HG03064 (cell line): ENCODE data around the gene NT5C2.
"Not testable (repeated sequence)": the region's sequence is repeated elsewhere in the genome, so short reads cannot be mapped to it uniquely, and the experiment has no call there.

Source experiments
- ATAC-seq: cut with Tn5 transposase; IDR thresholded peaks from one replicate; pipeline ENCODE4 v1.9.1; 2021; ENCODE audit warnings: low read depth; ENCODE audit not compliant: unreplicated experiment

Gene NT5C2

DNA sequence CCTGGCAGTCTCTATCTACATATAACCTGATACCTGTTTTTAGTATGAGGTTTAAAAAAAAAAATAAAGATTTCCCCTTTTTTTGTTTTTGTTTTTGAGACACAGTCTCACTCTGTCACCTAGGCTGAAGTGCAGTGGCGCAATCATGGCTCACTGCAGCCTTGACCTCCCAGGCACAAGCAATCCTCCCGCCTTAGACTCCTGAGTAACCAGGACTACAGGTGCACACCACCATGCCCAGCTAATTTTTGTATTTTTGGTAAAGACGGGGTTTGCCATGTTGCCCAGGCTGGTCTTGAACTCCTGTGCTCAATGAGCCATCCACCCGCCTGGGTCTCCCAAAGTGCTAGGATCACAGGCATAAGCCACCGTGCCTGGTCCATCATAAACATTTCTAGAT is 25.5 kb downstream of the NT5C2 start:
- ATAC-seq = not testable (repeated sequence)

DNA sequence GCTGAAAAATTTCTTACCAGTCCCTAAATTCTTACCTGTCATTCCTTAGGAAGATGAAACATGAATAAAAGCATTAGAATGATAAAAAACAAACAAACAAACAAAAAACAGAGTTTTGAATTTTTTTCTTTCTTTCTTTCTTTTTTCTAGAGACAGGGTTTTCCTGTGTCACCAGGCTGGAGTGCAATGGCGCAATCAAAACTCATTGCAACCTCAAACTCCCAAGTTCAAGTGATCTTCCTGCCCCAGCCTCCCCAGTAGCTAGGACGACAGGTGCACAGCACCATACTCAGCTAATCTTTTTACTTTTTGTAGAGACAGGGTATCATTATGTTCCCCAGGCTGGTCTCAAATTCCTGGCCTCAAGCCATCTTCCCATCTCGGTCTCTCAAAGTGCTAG is 26.5 kb downstream of the NT5C2 start:
- ATAC-seq = no peak

DNA sequence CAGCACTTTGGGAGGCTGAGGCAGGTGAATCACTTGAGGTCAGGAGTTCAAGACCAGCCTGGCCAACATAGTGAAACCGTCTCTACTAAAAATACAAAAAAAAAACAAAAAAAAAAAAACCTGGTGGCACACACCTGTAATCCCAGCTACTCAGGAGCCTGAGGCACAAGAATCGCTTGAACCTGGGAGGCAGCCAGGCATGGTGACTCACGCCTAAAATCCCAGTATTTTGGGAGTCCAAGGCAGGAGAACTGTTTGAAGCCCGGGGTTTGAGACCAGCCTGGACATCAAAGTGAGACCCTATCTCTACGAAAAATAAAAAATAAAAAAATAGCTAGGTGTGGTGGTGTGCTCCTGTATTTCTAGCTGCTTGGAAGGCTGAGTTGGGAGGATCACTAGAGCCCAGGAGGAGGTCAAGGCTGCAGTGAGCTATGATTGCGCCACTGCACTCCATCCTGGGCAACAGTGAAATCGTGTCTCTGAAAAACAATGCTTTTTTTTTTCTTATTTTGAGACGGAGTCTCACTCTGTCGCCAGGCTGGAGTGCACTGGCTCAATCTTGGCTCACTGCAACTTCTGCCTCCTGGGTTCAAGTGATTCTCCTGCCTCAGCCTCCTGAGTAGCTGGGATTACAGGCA is 29.2 kb downstream of the NT5C2 start:
- ATAC-seq = not testable (repeated sequence)

DNA sequence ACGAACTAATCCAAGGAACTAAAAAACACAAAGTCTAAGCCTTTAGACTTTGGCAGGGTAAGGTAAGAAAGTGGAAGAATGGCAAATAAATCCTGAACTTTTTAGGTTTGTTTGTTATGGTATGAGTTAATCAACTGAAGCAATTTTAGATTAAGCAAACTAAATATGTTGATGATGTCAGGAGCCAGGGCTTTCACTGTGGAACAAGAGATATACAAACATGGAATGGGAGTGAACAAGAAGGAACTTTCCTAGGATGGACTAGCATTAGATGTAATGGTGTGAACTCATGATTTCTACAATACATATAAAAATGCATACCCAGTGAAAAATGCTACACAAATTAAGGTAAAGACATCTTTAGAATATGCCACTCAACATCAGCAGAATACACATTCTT is 35.8 kb downstream of the NT5C2 start:
- ATAC-seq = no peak

DNA sequence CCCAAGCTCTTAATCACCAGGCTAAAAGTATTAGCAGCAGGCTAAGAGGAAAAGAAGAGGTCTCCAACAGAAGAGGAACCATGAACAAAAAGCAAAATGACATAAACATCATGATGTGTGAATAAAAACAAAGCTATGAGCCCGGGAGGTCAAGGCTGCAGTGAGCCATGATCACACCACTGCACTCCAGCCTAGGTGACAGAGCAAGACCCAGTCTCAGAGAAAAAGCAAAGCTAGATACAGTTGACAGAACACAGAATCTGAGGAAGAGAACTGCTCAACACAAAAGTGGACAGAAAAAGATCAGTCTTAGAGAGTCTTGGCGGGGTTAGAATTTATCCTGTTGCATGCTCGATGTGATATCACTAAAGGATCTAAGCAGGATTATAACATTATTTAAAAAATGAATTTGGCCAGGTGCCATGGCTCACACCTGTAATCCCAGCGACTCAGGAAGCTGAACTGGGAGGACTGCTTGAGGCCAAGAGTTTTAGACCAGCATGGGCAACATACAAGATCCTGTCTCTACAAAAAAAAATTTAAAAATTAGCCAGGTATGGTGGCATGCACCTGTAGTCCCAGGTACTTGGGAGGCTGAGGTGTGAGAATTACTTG is 37.5 kb downstream of the NT5C2 start:
- no peak for ATAC-seq

DNA sequence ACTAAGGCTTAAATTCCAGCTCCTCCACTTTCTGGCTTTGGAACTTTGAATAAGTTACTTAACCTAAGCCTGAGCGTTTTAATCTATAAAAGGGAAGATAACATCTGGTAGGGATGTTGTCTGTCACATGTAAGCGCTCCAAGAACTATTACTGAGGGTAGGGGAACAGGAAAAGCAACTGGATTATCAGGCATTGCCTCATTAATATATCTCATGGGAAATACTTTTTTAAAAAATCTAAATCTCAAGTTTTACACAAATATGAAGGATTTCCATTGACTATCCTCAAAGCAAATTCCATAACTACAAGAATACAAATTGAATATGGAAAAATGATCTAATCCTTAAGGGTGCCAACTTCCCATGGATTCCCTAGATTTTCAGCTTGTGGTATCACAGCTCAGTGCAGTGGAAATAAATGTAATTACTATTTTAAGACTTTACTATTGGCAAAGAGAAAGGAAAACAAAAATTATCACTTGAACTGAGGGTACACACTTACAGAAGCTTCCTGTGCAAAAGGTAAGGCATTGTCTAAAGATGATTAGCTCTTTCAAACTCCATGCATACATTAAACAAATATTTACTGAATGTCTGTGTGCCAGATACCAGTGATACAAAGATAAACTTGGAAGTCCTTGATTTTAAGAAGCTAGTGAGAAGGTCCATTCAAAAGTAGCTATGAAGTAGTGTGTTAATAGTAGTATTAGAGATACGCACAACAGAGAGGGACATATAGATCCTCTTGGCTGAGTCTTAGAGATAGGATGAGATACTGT is 38.4 kb downstream of the NT5C2 start:
- ATAC-seq = no peak

DNA sequence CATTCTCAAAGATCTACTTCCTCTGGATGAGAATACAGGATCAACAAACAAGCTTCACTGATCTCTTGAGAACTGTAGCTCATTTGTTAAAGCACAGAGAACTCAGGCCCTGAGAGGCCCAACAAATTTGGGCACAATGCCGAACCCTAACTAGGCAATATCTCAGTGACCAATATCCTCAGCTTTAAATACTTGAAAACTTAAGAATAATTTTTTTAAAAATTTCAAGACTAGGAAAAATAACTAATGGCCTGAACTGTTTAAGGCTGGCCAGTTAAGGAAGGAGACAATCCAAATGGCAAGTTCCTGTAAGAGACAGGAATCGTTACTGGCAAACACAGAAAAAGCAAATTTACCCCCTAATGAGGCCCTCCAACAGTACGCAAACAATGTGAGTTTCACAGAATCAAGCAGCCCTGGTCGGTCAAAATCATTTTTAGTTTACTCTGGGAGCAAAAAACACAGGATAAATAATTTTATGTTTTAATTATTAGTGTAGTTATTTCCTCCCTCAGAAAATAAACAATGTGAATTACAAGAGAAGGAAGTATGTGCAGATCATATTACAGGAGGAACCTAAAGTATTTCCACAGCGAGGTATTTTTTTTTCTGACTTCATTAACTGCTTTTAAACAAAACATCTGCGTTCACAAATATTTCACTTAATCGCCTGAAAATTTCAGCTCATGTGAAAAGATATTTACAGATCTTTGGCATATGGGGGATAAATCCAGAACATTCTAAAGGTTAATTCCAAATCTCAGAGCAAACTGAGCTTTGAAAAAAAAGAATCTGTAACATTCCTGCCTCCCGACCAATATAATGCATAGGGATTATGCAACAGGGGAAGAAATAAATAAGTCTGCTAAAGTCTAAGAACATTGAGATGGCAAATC is 39.5 kb downstream of the NT5C2 start:
- no peak for ATAC-seq

DNA sequence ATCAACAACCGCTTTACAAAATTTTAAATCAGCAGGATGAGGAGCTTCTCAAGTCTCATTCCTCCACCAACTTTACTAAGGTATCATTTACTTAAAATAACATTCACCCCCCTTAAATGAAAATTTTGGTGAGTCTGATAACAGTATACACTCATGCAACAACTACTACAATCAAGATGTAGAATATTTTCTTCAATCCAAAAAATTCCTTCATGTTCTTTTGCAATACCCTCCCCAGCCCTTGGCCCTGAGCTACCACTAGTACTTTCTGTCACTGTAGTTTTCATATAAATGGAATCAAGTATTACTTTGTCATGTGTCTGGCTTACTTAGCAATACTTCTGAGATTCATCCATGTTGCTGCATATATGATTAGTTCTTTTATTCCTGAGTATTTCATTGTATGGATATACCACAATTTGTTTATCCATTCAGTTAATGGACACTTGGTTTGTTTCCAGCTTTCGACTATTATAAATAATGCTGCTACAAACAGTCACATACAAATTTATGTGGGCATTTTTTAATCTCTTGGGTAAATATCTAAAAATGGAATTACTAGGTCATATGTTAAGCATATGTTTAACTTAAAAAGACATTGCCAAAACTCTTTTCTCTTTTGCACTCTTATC is 43.0 kb downstream of the NT5C2 start:
- ATAC-seq = no peak

DNA sequence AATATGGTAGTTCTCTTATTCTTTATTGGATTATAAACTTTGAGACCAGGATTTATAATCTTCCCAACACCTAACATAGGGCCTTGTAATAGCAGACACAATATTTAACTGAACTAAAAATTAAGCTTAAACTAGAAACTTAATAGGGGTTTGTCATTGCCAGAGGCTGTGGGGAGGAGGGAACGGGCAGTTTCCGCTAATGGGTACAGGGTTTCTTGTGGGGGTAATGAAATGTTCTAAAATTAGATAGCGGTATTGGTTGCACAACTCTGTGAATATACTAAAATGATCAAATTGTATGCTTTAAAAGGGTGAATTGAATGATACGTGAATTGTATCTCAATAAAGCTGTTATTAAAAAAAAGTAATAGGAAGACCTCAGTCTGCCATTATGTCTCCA is 45.4 kb downstream of the NT5C2 start:
- no peak for ATAC-seq

DNA sequence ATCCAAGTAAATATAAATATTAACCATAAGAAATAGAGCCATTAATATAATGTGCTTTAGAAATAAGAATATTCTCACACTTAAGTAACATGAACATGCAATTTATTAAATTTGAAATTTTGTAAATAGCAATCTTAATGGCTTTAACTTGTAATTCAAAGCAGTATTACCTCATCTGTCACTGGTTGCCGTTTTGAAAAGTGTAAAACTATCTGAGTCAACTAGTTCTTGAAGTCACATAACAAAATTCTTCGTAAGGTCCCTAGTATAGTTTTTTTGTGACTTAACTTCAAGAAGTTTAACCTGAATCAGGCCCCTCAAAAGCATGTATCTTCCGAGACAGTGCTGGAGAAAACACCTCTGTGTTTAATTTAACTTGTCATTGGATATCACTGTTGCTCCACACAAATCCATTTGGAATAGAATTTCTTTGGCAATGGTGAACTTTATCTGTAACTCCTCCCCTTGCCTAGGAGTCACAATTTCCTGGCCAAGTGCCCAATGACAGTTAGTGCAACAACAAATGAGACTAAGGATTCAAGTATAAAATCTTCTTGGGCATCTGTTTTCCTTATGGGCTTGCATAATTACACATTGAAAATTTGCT is 47.1 kb downstream of the NT5C2 start:
- ATAC-seq = no peak

DNA sequence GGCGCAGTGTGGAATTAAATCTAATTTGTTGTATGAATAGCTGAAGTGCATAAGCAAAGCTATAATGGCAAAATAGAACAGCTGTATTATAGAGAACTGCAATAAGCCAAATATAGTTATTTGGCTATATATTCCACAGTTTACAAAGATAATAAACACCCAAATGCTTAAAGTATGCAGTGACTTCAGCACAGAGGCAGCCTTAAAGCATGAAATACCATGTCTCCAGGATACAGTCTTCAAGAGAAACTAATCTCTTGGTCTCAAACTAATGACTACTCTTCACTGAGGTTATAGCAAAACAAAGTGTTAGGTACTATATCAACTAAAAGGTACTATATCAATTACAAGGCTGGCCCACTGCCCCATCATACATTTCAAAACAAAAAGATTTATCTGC is 48.0 kb downstream of the NT5C2 start:
- no peak for ATAC-seq

DNA sequence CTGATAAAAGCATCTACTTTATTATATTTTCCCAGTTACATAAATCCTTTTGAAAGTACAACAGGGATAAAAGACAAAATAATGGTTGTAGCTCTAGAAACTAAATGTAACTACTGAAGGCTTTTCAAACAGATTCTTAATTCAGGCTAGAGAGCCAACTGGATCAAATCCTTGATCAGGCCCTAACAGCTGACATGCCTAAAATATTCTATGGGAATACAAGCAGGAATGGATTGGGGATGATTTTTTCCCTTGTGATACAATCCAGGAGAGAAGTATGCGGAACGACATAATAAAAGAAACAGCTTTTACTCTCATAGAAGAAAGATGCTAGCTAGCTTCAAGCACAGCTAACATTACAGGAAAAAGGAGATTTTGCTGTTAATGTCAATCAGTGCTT is 49.0 kb downstream of the NT5C2 start:
- ATAC-seq = no peak

DNA sequence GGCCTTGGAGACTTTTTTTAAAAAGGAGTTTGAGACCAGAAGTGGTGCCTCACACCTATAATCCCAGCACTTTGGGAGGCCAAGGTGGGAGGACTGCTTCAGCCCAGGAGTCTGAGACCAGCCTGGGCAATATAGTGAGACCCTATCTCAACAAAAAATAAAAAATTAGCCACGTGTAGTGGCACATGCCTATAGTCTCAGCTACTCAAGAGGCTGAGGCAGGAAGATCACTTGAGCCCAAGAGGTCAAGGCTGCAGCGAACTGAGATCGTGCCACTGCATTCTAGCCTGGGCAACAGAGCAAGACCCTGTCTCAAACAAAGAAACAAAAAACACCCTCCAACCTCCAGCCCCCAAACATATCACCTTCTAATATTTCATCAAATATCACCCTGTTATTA is 49.4 kb downstream of the NT5C2 start:
- not testable (repeated sequence) for ATAC-seq

DNA sequence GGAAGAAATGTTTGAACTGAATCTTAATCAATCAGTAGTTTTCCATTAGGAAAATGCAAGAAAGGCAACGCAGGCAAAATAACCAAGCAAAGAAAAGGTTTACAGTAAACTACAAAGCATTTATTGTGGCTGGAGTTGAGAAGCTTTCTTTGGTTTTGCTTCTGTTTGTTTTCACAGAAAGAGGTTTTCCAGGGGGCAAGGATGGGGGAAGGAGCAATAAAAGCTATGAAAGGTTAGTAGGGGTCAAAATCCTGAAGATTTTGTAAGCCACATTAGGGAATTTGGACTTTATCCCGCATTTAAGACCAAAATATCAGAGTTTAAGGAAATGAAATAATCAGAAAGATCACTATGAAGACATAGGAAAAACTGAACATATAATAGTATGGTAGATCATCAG is 51.1 kb downstream of the NT5C2 start:
- ATAC-seq = no peak

DNA sequence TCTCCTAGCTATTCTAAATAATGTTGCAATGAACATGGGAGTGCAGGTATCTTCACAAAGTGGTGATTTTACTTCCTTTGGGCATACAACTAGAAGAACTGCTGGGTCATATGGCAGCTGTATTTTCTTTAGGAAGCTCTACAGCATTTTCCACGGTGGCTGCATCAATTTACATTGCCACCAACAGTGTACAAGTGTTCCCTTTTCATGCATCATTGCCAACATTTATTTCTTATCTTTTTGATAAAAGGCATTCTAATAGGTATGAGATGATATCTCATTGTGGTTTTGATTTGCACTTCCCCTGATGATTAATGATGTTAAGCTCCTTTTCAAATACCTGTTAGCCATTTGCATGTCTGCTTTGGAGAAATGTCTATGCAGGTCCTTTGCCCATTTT is 52.6 kb downstream of the NT5C2 start:
- ATAC-seq = no peak

DNA sequence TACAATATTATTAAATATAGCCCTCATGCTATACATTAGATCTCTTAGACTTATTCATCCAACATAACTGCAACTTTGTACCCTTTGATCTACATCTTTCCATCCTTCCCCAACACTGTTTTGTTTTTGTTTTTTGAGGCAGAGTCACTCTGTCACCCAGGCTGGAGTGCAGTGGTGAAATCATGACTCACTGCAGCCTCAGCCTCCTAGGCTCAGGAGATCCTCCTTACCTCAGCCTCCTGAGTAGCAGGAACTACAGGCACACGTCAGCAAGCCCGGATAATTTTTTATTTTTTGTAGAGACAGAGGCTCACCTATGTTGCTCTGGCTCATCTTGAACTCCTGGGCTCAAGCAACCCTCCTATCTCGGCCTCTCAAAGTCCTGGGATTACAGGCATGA is 53.3 kb downstream of the NT5C2 start:
- ATAC-seq = no peak

DNA sequence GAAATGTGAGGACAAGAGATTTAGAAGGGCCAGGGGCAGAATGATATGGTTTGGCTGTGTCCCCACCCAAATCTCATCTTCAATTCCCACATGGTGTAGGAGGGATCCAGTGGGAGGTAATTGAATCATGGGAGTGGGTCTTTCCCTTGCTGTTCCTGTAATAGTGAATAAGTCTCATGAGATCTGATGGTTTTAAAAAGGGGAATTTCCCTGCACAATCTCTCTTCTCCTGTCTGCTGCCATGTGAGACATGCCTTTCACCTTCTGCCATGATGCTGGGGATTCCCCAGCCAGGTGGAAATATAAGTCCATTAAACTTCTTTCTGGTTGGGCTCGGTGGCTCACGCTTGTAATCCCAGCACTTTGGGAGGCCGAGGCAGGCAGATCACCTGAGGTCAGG is 57.9 kb downstream of the NT5C2 start:
- ATAC-seq = not testable (repeated sequence)

DNA sequence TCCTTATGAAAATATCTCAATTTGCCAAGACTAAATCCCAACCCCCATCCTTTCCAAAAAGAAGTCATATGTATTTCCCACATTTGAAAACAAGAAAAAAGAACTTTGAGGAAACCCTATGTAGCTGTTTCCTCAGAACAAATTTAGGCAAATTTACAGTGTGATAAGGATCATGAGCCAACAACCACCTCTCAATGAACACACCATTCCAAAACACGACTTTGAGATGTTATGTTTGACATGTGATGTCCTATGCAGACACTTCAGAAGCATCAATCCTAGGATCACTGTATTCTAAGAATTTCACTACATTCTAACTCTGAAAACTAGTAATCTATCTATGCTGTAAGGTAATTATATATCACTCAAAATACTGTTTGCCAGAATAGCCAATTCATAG is 62.2 kb downstream of the NT5C2 start:
- ATAC-seq = no peak

DNA sequence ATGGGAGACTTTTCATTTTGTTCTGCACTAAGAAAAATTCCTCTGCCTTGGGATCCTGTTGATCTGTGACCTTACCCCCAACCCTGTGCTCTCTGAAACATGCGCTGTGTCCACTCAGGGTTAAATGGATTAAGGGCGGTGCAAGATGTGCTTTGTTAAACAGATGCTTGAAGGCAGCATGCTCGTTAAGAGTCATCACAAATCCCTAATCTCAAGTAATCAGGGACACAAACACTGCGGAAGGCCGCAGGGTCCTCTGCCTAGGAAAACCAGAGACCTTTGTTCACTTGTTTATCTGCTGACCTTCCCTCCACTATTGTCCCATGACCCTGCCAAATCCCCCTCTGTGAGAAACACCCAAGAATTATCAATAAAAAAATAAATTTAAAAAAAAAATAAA is 62.9 kb downstream of the NT5C2 start:
- not testable (repeated sequence) for ATAC-seq

DNA sequence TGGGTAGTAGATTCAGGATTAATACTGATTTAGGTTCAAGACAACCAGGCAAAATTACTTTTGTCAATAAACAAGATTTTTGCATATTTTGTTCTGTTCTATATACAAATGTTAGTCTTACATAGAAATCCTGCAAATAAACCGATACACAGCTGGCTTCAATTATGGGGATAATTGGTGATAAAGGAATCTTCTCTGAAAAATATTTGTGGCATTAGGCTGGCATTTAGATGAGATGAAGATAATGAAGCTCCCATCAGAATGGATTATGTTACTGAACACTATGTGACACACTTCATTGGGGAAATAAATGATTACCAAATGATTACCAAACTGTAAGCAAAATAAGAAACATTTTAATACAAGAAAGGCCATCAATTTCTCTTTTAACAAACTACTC is 65.8 kb downstream of the NT5C2 start:
- ATAC-seq = no peak
